ENCODE data around the gene UBR1. TPM values are rescaled to one million over a fixed set of nuclear protein-coding genes. Genes with fewer than 3 reads are reported as not detected.

Gene UBR1
- total and polyA plus RNA-seq, 10 of the 15 experiments (the other 5 are each of a cell fraction or from before 2014, with no cell fraction given), result 4.5 to 27.5 (median 16.7) TPM

DNA sequence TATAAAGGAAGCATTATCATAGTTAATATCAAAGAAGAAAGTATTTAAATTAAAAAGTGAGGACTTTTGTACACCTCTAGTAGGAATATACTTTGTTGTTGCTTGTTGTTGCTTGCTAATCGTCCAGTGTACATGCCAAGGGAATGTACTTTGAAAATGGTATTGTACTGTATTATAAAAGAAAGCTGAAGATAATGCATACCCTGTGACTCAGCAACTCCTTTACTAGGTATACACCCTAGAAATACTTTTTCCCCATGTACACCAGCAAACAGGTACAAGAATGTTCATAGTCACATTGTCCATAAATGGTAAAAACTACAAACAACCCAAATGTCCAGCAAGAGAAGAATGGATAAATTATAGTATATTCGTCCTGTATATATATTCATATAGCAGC is 197.3 kb downstream of the UBR1 start:
- WGBS (ENCODE audit: insufficient coverage, insufficient replicate concordance, low lambda C conversion rate, missing lambda C conversion rate), result 96% methylated on average over 2 of the region's 2 CpGs
- FAIRE-seq, result no peak
- BruUV-seq (replicated peaks), result no TSS peak

More for the DNA sequence above, 197.3 kb downstream of the UBR1 start:
- no peak overlapping the region for H3K27ac ChIP-seq (ENCODE audit: control insufficient read depth, insufficient read depth)
- in situ Hi-C loops (cut with MboI), result no loop called here
- intact Hi-C loops (cut with micrococcal nuclease; ENCODE audit: unreplicated experiment), result no loop called here
- no peak overlapping the region for H3K4me3 ChIP-seq
- ChIA-PET SMC1A (ENCODE audit: uncharacterized antibody, unreplicated experiment) (interaction anchor here (0.6 to 1.3 kb wide), 4 partner anchors 16 to 1829 kb away, joined by 3 read pairs; no protein-coding TSS in a partner anchor), CTCF (interaction anchor here (1.6 to 2.0 kb wide), 2 partner anchors 9 to 18 kb away, joined by 5 read pairs; no protein-coding TSS in a partner anchor), RAD21 (ENCODE audit: unreplicated experiment) (no interaction called here), POLR2A (interaction anchor here (1.3 kb wide), 1 partner anchor 9 kb away, joined by 6 read pairs; no protein-coding TSS in a partner anchor)
- no peaks in the 10 kb centered on the region for H4K20me1 ChIP-seq (ENCODE audit: control insufficient read depth, insufficient read depth)
- H3K27me3 ChIP-seq (replicated peaks in 1 of 2; ENCODE audit: control insufficient read depth in 2 of 2, insufficient read depth in 2 of 2, low read length in 1 of 2), result no peaks in the 10 kb centered on the region
- no peak for TF ChIP-seq E4F1 (IDR thresholded peaks at IDR 0.05; ENCODE audit: borderline replicate concordance, partially characterized antibody)
- TF ChIP-seq YY1 (IDR thresholded peaks at IDR 0.05; ENCODE audit: low read depth, low read length), result no peak
- no peak for TF ChIP-seq CREB1 (IDR thresholded peaks at IDR 0.05; ENCODE audit: low read depth)
- TF ChIP-seq CBFB (IDR thresholded peaks at IDR 0.05; ENCODE audit: low read depth), result no peak
- TF ChIP-seq MYC (IDR thresholded peaks at IDR 0.05; ENCODE audit: insufficient read depth, insufficient read length, insufficient replicate concordance, low read length, severe bottlenecking), result no peak
- no peak for TF ChIP-seq CHD4 (IDR thresholded peaks at IDR 0.05)
- DNase-seq (ENCODE audit: low read depth, low spot score) (no peak), ATAC-seq (no peak)
- no peak overlapping the region for H2AFZ ChIP-seq (ENCODE audit: control insufficient read depth, low read depth, low read length)
- H3K9ac ChIP-seq (ENCODE audit: control insufficient read depth, insufficient read depth, low read length), result no peak overlapping the region
- no peak overlapping the region for H3K4me2 ChIP-seq (ENCODE audit: control insufficient read depth, insufficient read depth)
- no peaks in the 10 kb centered on the region for H3K36me3 ChIP-seq (ENCODE audit: control insufficient read depth in 2 of 2, insufficient read depth in 2 of 2, low read length in 1 of 2)
- H3K4me1 ChIP-seq (ENCODE audit: control insufficient read depth, insufficient read depth, low read length), result no peaks in the 10 kb centered on the region
- no peaks in the 10 kb centered on the region for H3K79me2 ChIP-seq (ENCODE audit: control insufficient read depth, insufficient read depth, low read length)
- no peaks in the 10 kb centered on the region for H3K9me3 ChIP-seq (replicated peaks; ENCODE audit: control insufficient read depth, insufficient read depth, low read length)

Measured in GM12878 (cell line).